Measurements from ENCODE around the gene CASKIN2.

DNA sequence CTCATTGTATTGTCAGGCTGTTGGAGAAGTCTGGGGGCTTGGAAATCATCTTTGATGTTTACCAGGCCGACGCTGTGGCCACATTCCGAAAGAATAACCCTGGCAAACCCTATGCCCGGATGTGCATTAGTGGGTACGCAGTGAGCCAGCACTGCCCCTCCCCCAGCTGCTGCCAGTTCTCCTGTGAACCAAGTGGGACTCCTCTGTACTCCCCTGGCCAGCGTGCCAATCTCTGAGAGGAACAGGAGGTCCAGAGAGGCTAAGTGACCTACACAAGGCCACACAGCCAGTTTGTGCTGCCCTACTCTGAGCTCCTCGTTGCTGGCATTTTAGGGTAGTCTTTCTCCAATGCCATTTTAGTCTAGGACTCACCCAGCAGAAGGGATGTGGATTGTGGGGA lies 8.3 kb upstream of the CASKIN2 start:
- TF ChIP-seq RARB (CRISPR knock-in tag; IDR thresholded peaks at IDR 0.05), result no peak
- TF ChIP-seq, protein P1, sequence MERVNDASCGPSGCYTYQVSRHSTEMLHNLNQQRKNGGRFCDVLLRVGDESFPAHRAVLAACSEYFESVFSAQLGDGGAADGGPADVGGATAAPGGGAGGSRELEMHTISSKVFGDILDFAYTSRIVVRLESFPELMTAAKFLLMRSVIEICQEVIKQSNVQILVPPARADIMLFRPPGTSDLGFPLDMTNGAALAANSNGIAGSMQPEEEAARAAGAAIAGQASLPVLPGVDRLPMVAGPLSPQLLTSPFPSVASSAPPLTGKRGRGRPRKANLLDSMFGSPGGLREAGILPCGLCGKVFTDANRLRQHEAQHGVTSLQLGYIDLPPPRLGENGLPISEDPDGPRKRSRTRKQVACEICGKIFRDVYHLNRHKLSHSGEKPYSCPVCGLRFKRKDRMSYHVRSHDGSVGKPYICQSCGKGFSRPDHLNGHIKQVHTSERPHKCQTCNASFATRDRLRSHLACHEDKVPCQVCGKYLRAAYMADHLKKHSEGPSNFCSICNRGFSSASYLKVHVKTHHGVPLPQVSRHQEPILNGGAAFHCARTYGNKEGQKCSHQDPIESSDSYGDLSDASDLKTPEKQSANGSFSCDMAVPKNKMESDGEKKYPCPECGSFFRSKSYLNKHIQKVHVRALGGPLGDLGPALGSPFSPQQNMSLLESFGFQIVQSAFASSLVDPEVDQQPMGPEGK (CRISPR knock-in tag; IDR thresholded peaks at IDR 0.05; ENCODE audit: borderline replicate concordance), result no peak
- TF ChIP-seq ZC3H10 (CRISPR knock-in tag; IDR thresholded peaks at IDR 0.05), result no peak
- TF ChIP-seq ZNF565 (CRISPR knock-in tag; conservative IDR thresholded peaks at IDR 0.05; ENCODE audit: low read depth), result no peak
- TF ChIP-seq, protein P2, sequence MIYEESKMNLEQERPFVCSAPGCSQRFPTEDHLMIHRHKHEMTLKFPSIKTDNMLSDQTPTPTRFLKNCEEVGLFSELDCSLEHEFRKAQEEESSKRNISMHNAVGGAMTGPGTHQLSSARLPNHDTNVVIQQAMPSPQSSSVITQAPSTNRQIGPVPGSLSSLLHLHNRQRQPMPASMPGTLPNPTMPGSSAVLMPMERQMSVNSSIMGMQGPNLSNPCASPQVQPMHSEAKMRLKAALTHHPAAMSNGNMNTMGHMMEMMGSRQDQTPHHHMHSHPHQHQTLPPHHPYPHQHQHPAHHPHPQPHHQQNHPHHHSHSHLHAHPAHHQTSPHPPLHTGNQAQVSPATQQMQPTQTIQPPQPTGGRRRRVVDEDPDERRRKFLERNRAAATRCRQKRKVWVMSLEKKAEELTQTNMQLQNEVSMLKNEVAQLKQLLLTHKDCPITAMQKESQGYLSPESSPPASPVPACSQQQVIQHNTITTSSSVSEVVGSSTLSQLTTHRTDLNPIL (CRISPR knock-in tag; IDR thresholded peaks at IDR 0.05; ENCODE audit: low read depth), result no peak
- no peak for TF ChIP-seq ZFP30 (CRISPR knock-in tag; IDR thresholded peaks at IDR 0.05)
- TF ChIP-seq ISL1 (CRISPR knock-in tag; IDR thresholded peaks at IDR 0.05), result no peak
- TF ChIP-seq, protein P3, sequence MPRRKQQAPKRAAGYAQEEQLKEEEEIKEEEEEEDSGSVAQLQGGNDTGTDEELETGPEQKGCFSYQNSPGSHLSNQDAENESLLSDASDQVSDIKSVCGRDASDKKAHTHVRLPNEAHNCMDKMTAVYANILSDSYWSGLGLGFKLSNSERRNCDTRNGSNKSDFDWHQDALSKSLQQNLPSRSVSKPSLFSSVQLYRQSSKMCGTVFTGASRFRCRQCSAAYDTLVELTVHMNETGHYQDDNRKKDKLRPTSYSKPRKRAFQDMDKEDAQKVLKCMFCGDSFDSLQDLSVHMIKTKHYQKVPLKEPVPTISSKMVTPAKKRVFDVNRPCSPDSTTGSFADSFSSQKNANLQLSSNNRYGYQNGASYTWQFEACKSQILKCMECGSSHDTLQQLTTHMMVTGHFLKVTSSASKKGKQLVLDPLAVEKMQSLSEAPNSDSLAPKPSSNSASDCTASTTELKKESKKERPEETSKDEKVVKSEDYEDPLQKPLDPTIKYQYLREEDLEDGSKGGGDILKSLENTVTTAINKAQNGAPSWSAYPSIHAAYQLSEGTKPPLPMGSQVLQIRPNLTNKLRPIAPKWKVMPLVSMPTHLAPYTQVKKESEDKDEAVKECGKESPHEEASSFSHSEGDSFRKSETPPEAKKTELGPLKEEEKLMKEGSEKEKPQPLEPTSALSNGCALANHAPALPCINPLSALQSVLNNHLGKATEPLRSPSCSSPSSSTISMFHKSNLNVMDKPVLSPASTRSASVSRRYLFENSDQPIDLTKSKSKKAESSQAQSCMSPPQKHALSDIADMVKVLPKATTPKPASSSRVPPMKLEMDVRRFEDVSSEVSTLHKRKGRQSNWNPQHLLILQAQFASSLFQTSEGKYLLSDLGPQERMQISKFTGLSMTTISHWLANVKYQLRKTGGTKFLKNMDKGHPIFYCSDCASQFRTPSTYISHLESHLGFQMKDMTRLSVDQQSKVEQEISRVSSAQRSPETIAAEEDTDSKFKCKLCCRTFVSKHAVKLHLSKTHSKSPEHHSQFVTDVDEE (CRISPR knock-in tag; IDR thresholded peaks at IDR 0.05), result no peak
- no peak for TF ChIP-seq OSR1 (CRISPR knock-in tag; IDR thresholded peaks at IDR 0.05)
- TF ChIP-seq PPARA (CRISPR knock-in tag; IDR thresholded peaks at IDR 0.05; ENCODE audit: borderline replicate concordance), result no peak
- TF ChIP-seq ARNTL (CRISPR knock-in tag; IDR thresholded peaks at IDR 0.05; ENCODE audit: borderline replicate concordance, low read depth), result no peak
- TF ChIP-seq ZFP3 (CRISPR knock-in tag; IDR thresholded peaks at IDR 0.05), result no peak

Measured in SK-N-SH treated with all-trans-retinoic acid at 6 μM for 48 hours (cell line).